Superior temporal gyrus (tissue), 1 donor: ENCODE results near the gene WWTR1.

Experiments
- DNase-seq: peaks from one replicate; pipeline ENCODE4 v3.0.0-alpha.2; 2016; ENCODE audit errors: extremely low spot score

The WWTR1 gene

GRCh38 chr3:149567381-149567780 lies 90.4 kb downstream of the WWTR1 start:
- DNase-seq, result no peak

- DNase-seq, result no peak
These were observed 91.4 kb downstream of the WWTR1 start for GRCh38 chr3:149566292-149566975.

- no peak for DNase-seq
These were observed 93.7 kb downstream of the WWTR1 start for GRCh38 chr3:149564079-149564478.

- no peak for DNase-seq
These were observed 94.7 kb downstream of the WWTR1 start for GRCh38 chr3:149563114-149563513.

- no peak for DNase-seq
These were observed 97.2 kb downstream of the WWTR1 start for GRCh38 chr3:149560617-149561016.

GRCh38 chr3:149560001-149560400 lies 97.8 kb downstream of the WWTR1 start:
- no peak for DNase-seq

- DNase-seq, result no peak
These were observed 98.3 kb downstream of the WWTR1 start for GRCh38 chr3:149559525-149559924.

GRCh38 chr3:149555927-149556326 lies 101.9 kb downstream of the WWTR1 start:
- DNase-seq, result no peak

GRCh38 chr3:149554826-149555225 lies 103.0 kb downstream of the WWTR1 start:
- no peak for DNase-seq

GRCh38 chr3:149553781-149554451 lies 103.9 kb downstream of the WWTR1 start:
- DNase-seq, result peak; percentile 53

- DNase-seq, result no peak
These were observed 105.1 kb downstream of the WWTR1 start for GRCh38 chr3:149552700-149553099.

- no peak for DNase-seq
These were observed 106.3 kb downstream of the WWTR1 start for GRCh38 chr3:149551500-149551899.

GRCh38 chr3:149548669-149549065 lies 109.2 kb downstream of the WWTR1 start:
- DNase-seq, result no peak

- no peak for DNase-seq
These were observed 109.7 kb downstream of the WWTR1 start for GRCh38 chr3:149547954-149548668.

- no peak for DNase-seq
These were observed 110.4 kb downstream of the WWTR1 start for GRCh38 chr3:149547413-149547812.

GRCh38 chr3:149545049-149545448 lies 112.8 kb downstream of the WWTR1 start:
- DNase-seq, result no peak

GRCh38 chr3:149542375-149543312 lies 115.2 kb downstream of the WWTR1 start:
- no peak for DNase-seq

GRCh38 chr3:149541091-149541491 lies 116.7 kb downstream of the WWTR1 start:
- DNase-seq, result no peak

GRCh38 chr3:149538371-149538770 lies 119.5 kb downstream of the WWTR1 start:
- DNase-seq, result no peak

- DNase-seq, result no peak
These were observed 121.4 kb downstream of the WWTR1 start for GRCh38 chr3:149536429-149536828.

GRCh38 chr3:149535333-149535685 lies 122.5 kb downstream of the WWTR1 start:
- no peak for DNase-seq
